Naive thymus-derived CD8-positive, alpha-beta T cell (primary cell): ENCODE data around the gene SERHL2. TPM values are rescaled to one million over a fixed set of nuclear protein-coding genes. Genes with fewer than 3 reads are reported as not detected.
A peak's percentile ranks its signal among the peaks of the same experiment; 100 is the strongest.
"Not testable (repeated sequence)": the region's sequence is repeated elsewhere in the genome, so short reads cannot be mapped to it uniquely, and the experiment has no call there.

Experiments used
- ATAC-seq, 2 donors: fragments of 150-1000 bp; cut with Tn5 transposase in 1 of 2; sonication (Bioruptor Pico), chemical (Tn5 transposase) in 1 of 2; 1 replicate in 1 of 2; 2 replicates in 1 of 2; pipeline ENCODE4 v1.10.0; 2021; ENCODE audit warnings: mild to moderate bottlenecking in 2 of 2, moderate library complexity in 2 of 2
- POLR2A ChIA-PET: fragments of 350-600 bp; sonication (Branson Sonifier 250); formaldehyde crosslinking; loops from one replicate; lab custom pipeline; 2021; ENCODE audit warnings: antibody characterized with exemption; lab: Charles Lee
- DNase-seq, 10 donors: peaks; one replicate each; pipeline versions ENCODE4 v3.0.0 to v3.0.0-alpha.2; 2020 to 2022
- H3K27ac Mint-ChIP-seq, 10 donors: one replicate each; pipeline ENCODE4 v1.8.0; 2020 to 2022; ENCODE audit warnings: mild to moderate bottlenecking in 10 of 10, mixed read lengths in 10 of 10, moderate library complexity in 4 of 10, inconsistent platforms in 1 of 10
- H3K27me3 Mint-ChIP-seq, 5 donors: one replicate each; pipeline ENCODE4 v1.8.0; 2021 to 2022; ENCODE audit warnings: mixed read lengths in 5 of 5
- H3K36me3 Mint-ChIP-seq, 3 donors: one replicate each; pipeline ENCODE4 v1.8.0; 2020 to 2022; ENCODE audit warnings: mixed read lengths in 3 of 3, mild to moderate bottlenecking in 2 of 3, inconsistent platforms in 1 of 3
- H3K4me1 Mint-ChIP-seq, 4 donors: one replicate each; pipeline ENCODE4 v1.8.0; 2021 to 2022; ENCODE audit warnings: mixed read lengths in 4 of 4
- H3K4me3 Mint-ChIP-seq, 10 donors: one replicate each; pipeline ENCODE4 v1.8.0; 2020 to 2022; ENCODE audit warnings: mild to moderate bottlenecking in 10 of 10, mixed read lengths in 10 of 10, moderate library complexity in 6 of 10, inconsistent platforms in 1 of 10
- H3K9me3 Mint-ChIP-seq, 9 donors: one replicate each; pipeline ENCODE4 v1.8.0; 2020 to 2022; ENCODE audit warnings: mixed read lengths in 9 of 9, mild to moderate bottlenecking in 3 of 9, inconsistent platforms in 1 of 9, moderate library complexity in 1 of 9
- polyA plus RNA-seq, 3 donors: library from polyadenylated mRNA; unstranded; fragments of 300-500 nt; fragmentation: Illumina TruSeq; gene quantifications; one replicate each; pipeline ENCODE4 v1.2.3, GENCODE V29; 2021
- total RNA-seq, 8 experiments: library from RNA in 2 of 8; stranded (reverse) in 2 of 8; gene quantifications; one replicate each; pipeline ENCODE4 v1.2.3 and lab custom pipeline; 2021 to 2026

SERHL2 gene
- total and polyA plus RNA-seq, 5 experiments from 2014 or later: 0.43 to 0.81 (median 0.56) TPM; not detected in 1

DNA sequence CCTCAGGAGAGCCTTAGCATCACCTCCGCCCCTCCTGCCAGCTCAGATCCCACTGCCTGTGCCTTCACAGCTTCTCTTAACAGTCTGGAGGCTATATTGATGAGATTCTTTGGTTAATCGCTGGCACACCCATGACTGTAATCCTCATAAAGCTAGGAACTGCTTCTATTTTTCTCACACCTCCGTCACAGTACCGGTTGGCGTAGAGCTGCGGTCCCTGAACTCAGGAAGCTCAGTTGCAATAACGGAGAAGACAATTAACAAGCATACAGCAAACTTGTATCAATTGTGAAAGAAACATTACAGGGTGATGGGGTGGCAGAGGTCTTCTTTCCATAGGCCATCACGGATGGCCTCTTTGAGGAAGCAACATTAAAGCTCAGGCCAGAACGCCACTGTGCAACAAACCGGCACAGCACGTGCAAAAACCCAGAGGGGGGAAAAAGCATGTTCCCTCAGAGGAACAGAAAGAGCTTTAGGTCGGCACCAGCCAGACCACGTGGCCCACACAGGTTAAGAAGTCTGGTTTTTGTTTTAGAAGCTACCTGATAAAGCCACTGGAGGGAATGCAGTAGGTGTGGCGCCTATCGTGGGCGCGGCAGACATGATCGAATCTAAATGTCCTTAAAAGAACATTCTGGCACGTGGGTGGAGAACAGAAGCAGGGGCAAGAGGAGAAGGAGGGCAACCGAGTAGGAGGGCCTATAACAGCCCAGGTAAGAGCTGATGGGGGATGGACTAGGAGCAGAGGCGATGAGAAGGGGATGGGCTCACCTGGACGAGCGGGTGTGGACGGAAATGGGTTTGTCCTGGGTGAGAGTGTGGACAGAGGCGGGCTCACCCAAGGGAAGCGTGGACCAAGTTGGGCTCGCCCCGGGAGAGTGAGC, 34.9 kb upstream of the SERHL2 start:
- H3K4me3 Mint-ChIP-seq: peak overlapping the region; percentile 89 to 99 (median 98)
- H3K27ac Mint-ChIP-seq: peak overlapping the region; percentile 83 to 98 (median 97)
- H3K27me3 Mint-ChIP-seq, DNase-seq, POLR2A ChIA-PET, H3K9me3 Mint-ChIP-seq: not testable (repeated sequence)
- H3K4me1 Mint-ChIP-seq: peaks cover 9 to 26% (median 15%) of the 10 kb centered on the region in 4 donors
- H3K36me3 Mint-ChIP-seq: peaks cover 0 to 20% (median 0%) of the 10 kb centered on the region in 3 donors
- ATAC-seq: peak; percentile 31 to 53

DNA sequence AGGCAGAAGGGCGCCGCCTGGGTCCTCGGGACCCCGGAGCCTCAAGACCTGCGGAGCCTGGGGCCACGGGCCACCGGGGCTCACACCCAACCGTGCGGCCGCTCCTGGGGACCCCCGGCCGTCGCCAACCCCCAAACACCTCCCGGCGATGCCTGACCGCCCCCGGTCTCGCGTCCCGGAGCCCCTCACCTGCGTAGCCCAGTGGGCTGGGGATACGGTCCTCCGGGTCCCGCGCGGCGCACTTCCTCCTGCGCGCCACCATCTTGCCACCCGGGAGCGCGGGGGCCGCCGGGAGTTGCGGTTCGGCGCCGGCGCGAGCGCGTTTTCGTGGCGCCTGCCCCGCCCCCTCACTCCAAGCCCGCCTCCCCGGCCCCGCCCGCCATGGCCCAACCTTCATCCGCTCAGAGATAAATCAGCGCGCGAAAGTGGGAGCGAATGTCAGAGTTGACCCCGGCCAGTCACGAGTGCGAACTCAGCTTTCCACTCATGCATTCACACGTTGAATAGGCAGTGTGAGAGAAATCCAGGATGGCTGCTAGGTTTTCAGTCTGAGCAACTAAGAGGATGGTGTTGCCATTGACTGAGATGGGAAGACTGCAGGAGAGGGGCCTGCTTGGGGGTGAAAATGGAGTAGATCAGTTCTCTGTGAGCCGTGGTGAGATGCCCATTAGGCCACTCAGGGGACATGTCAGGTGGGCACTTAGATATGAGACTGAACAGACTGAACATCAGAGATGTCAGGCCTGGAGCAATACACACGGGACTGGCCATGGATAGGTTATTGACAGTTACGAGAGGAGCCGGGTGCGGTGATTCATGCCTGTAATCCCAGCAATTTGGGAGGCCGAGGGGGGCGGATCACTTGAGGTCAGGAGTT, 34.0 kb upstream of the SERHL2 start, which contains the start of gene RRP7A:
TSS of gene RRP7A (minus strand) at position 272 of the 877 bp plus-strand sequence. CDS start at position 262, 10 bp downstream.
- peak within 1 kb of the TSS; percentile 89 to 99 (median 98) for H3K4me3 Mint-ChIP-seq
- no peaks in the 10 kb centered on the region for H3K27me3 Mint-ChIP-seq
- DNase-seq (peak; percentile 71 to 96 (median 84)), ATAC-seq (peak; percentile 93)
- H3K4me1 Mint-ChIP-seq: peaks cover 9 to 26% (median 15%) of the 10 kb centered on the region in 4 donors
- no peaks in the 10 kb centered on the region for H3K9me3 Mint-ChIP-seq
- peak within 1 kb of the TSS; percentile 83 to 98 (median 97) for H3K27ac Mint-ChIP-seq
- POLR2A ChIA-PET: interaction anchor here (0.6 kb wide), 1 partner anchor 8 kb away, joined by 4 read pairs; no protein-coding TSS in a partner anchor
- H3K36me3 Mint-ChIP-seq: peaks cover 0 to 20% (median 0%) of the 10 kb centered on the region in 3 donors

DNA sequence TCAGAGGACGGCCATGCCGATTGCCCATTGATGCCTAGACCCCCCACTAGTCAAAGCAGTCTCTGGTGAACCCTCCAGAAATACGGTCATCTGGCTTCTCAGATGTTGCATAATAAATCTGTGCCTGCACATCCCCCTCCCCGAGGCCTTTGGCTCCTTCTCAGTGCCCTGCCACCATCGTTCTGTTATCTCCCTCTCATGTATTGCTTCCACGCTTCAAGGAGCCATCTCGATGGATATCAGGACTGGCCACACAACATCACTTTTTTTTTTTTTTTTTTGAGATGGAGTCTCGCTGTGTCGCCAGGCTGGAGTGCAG, 32.6 kb upstream of the SERHL2 start:
- no peaks in the 10 kb centered on the region for H3K9me3 Mint-ChIP-seq
- H3K36me3 Mint-ChIP-seq: peaks cover 0 to 13% (median 0%) of the 10 kb centered on the region in 3 donors
- no peak for DNase-seq
- ATAC-seq: no peak
- POLR2A ChIA-PET: no interaction called here
- peak overlapping the region in 9 of 10 donors; percentile 31 to 98 (median 57) for H3K4me3 Mint-ChIP-seq
- no peaks in the 10 kb centered on the region for H3K27me3 Mint-ChIP-seq
- peaks cover 9 to 24% (median 15%) of the 10 kb centered on the region in 4 donors for H3K4me1 Mint-ChIP-seq
- H3K27ac Mint-ChIP-seq: peak overlapping the region in 6 of 10 donors; percentile 37 to 97 (median 69)

DNA sequence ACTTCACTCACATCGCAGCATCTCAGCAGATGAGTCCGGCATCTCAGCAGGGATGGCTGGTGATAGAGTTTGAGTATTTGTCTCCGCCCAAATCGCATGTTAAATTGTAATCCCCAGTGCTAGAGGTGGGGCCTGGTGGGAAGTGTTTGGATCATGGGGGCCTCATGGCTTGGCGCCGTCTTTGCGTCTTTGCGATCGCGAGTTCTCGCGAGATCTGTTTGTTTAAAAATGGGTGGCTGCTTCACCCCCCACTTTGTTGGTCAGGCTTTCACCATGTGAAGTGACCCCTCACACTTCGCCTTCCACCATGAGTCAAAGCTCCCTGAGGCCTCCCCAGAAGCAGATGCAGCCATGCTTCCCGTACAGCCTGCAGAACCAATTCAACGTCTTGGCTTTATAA, 31.2 kb upstream of the SERHL2 start:
- Mint-ChIP-seq H3K36me3 (peaks cover 0 to 3% (median 0%) of the 10 kb centered on the region in 3 donors), H3K27me3 (no peaks in the 10 kb centered on the region), H3K9me3 (no peaks in the 10 kb centered on the region), H3K4me3 (peak overlapping the region in 1 of 10 donors; percentile 14), H3K4me1 (peaks cover 9 to 22% (median 15%) of the 10 kb centered on the region in 4 donors), H3K27ac (no peak overlapping the region)
- POLR2A ChIA-PET: interaction anchor here (0.6 kb wide), 1 partner anchor 1069 kb away, joined by 3 read pairs; no protein-coding TSS in a partner anchor
- DNase-seq (no peak), ATAC-seq (no peak)

DNA sequence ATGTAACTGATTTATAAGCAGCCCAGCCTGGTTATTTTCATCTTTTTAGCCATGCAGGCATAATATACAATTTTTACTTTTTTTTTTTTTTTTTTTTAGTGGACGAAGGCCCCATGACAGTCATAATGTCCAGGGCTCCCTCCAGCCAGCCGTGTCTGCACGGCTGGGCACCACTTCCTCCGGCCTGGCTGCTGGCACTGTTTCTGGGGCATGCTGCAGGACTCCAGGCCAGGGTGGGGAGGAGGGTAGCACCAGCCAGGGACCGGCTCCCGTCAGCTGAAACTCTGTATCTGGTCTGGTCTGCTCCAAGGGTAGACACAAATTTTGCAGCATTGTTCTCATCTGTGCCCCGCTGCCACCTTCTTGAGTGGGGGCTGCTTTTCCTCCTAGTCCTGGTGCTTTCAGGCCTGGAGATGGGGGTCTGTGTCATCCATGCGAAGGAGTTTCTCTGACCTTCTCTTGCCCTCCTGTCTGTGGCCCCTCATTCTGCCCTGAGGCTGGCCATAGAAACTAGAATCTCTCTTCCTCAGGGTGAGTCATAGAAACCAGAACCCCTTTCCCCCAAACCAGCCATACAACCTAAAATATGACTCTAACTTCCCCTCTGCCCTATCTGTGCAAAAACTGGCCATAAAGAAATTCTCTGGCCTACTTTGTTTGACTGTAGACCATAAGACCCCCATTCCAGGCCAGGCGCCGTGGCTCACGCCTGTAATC, 25.0 kb upstream of the SERHL2 start:
- peaks cover 2 to 21% (median 6%) of the 10 kb centered on the region in 4 donors for H3K4me1 Mint-ChIP-seq
- DNase-seq (no peak), ATAC-seq (no peak)
- POLR2A ChIA-PET: no interaction called here
- H3K36me3 Mint-ChIP-seq: no peaks in the 10 kb centered on the region
- peaks cover 0 to 5% (median 0%) of the 10 kb centered on the region in 5 donors for H3K27me3 Mint-ChIP-seq
- H3K4me3 Mint-ChIP-seq: no peak overlapping the region
- H3K27ac Mint-ChIP-seq: peak overlapping the region in 1 of 10 donors; percentile 34
- H3K9me3 Mint-ChIP-seq: no peaks in the 10 kb centered on the region

DNA sequence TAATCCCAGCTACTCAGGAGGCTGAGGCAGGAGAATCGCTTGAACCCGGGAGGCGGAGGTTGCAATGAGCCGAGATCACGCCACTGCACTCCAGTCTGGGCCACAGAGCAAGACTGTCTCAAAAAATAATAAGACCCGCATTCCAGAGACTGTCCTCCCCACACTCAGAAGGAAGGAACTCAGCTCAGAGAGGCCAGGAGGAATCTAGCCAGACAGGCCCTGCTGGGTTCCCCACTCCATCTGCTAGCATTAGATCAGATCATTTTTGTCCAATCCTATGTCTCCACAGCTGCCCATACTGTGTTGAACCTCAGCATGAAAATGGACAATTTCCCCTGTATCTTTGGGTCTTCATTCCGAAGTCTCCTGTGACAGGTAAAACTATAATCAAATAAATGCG, 24.3 kb upstream of the SERHL2 start:
- H3K36me3 Mint-ChIP-seq, H3K9me3 Mint-ChIP-seq, H3K27ac Mint-ChIP-seq, POLR2A ChIA-PET, DNase-seq, ATAC-seq, H3K4me3 Mint-ChIP-seq, H3K27me3 Mint-ChIP-seq: not testable (repeated sequence)
- peaks cover 2 to 25% (median 7%) of the 10 kb centered on the region in 4 donors for H3K4me1 Mint-ChIP-seq

DNA sequence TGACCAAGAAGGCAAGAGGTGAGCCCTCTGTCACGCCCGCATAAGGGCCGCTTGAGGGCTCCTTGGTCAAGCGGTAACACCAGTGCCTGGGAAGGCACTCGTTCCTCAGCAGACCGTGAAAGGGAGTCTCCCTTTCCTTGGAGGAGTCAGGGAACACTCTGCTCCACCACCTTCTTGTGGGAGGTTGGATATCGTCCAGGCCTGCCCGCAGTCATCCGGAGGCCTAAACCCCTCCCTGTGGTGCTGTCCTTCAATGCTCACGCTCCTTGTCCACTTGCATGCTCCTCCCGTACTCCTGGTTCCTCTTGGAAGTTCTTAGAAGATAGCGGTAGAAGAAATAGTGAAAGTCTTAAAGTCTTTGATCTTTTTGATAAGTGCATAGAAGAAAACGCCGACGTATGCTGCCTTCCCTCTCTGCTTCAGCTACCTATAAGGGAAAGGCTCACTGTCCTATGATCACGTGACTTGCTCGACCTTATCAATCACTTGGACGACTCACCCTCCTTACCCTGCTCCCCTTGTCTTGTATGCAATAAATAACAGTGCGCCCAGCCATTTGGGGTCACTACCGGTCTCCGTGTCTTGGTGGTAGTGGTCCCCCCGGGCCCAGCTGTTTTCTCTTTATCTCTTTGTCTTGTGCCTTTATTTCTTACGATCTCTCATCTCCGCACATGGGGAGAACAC, 22.2 kb upstream of the SERHL2 start:
- peak overlapping the region in 2 of 10 donors; percentile 28 to 91 for H3K27ac Mint-ChIP-seq
- H3K4me1 Mint-ChIP-seq: peaks cover 2 to 34% (median 7%) of the 10 kb centered on the region in 4 donors
- POLR2A ChIA-PET, H3K4me3 Mint-ChIP-seq, H3K9me3 Mint-ChIP-seq, H3K27me3 Mint-ChIP-seq, DNase-seq, ATAC-seq, H3K36me3 Mint-ChIP-seq: not testable (repeated sequence)

DNA sequence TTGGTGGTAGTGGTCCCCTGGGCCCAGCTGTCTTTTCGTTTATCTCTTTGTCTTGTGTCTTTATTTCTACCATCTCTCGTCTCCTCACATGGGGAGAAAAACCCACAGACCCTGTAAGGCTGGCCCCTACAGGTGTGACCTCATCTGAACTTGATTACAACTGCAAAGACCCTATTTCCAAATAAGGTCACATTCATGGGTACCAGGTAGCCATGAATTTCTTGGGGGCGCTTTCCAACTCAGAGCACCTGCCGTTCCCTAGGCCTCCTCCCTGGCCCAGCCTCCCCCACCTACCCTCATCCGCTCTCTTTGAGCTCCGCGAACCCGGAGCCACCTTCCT, 20.1 kb upstream of the SERHL2 start:
- POLR2A ChIA-PET: no interaction called here
- H3K4me1 Mint-ChIP-seq: peaks cover 2 to 51% (median 7%) of the 10 kb centered on the region in 4 donors
- no peaks in the 10 kb centered on the region for H3K36me3 Mint-ChIP-seq
- peaks cover 0 to 5% (median 0%) of the 10 kb centered on the region in 5 donors for H3K27me3 Mint-ChIP-seq
- peak overlapping the region in 9 of 10 donors; percentile 80 to 96 (median 91) for H3K27ac Mint-ChIP-seq
- ATAC-seq (peak in 1 of 2 donors; percentile 34), DNase-seq (no peak)
- no peaks in the 10 kb centered on the region for H3K9me3 Mint-ChIP-seq
- H3K4me3 Mint-ChIP-seq: peak overlapping the region; percentile 75 to 91 (median 86)

DNA sequence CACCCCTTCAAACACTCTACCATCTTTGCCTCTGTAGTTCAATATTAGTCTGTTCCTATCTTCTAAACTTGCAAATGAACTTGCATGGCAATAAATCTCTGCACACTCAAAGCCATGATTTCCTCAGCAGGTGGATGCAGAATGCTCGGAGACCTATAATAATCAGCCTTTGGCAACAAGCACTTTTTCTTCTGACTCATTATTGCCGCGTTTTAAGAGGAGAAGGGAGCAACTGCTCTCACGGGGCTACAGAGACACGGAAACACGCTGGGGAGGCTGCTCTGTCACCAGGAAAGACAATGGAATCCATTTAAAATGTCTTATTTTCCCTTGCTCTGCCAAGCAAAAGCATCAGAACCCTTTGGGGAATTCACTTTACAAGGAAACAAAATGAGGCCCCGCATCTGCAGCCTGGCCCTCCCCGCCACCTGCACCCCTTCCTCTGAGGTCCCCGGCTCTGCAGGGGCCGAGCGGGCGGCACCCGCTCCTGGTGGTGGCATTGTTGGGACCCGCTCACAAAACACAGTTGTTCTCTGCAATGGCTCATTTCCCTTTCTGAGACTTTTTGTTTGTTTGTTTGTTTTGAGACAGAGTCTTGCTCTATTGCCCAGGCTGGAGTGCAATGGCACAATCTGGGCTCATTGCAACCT, 18.5 kb upstream of the SERHL2 start:
- DNase-seq, H3K27me3 Mint-ChIP-seq, H3K36me3 Mint-ChIP-seq, H3K9me3 Mint-ChIP-seq, ATAC-seq, POLR2A ChIA-PET, H3K4me3 Mint-ChIP-seq, H3K27ac Mint-ChIP-seq: not testable (repeated sequence)
- H3K4me1 Mint-ChIP-seq: peaks cover 2 to 52% (median 7%) of the 10 kb centered on the region in 4 donors

DNA sequence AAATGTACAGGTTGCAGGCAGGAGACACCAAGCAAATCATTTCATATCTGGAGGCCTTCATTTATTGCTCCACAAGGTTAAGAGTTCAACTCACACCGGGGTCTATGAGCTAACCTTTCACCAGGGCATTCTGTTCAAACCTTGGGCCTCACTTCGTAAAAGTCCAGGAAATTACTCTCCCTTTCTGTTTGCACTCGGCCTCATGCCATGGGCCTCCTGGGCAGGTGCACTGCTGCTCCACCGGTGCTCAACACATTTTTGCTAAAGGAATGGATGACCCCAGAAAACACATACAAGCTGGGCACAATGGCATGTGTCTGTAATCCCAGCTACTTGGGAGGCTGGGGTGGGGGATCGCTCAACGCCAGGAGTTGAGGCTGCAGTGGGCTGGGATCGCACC, 17.6 kb upstream of the SERHL2 start:
- POLR2A ChIA-PET: no interaction called here
- H3K4me3 Mint-ChIP-seq: peak overlapping the region in 1 of 10 donors; percentile 26
- H3K36me3 Mint-ChIP-seq: no peaks in the 10 kb centered on the region
- ATAC-seq (no peak), DNase-seq (no peak)
- H3K27ac Mint-ChIP-seq: peak overlapping the region in 1 of 10 donors; percentile 29
- H3K27me3 Mint-ChIP-seq: no peaks in the 10 kb centered on the region
- peaks cover 2 to 52% (median 7%) of the 10 kb centered on the region in 4 donors for H3K4me1 Mint-ChIP-seq
- H3K9me3 Mint-ChIP-seq: no peaks in the 10 kb centered on the region

DNA sequence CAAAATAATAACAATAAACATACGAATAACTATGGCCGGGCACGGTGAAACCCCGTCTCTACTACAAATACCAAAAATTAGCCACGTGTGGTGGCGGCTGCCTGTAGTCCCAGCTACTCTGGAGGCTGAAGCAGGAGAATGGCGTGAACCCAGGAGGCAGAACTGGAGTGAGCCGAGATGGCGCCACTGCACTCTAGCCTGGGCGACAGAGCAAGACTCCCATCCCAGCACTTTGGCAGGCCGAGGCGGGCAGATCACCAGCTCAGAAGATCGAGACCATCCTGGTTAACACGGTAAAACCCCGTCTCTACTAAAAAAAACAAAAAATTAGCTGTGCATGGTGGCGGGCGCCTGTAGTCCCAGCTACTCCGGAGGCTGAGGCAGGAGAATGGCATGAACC, 17.1 kb upstream of the SERHL2 start:
- ATAC-seq, H3K9me3 Mint-ChIP-seq, H3K36me3 Mint-ChIP-seq, H3K27me3 Mint-ChIP-seq, DNase-seq, POLR2A ChIA-PET: not testable (repeated sequence)
- Mint-ChIP-seq H3K27ac (peak overlapping the region in 2 of 10 donors; percentile 43 to 59), H3K4me1 (peaks cover 2 to 52% (median 7%) of the 10 kb centered on the region in 4 donors), H3K4me3 (peak overlapping the region in 1 of 10 donors; percentile 67)
